ENCODE results near the gene BPIFB6. TPM values are rescaled to one million over a fixed set of nuclear protein-coding genes. Genes with fewer than 3 reads are reported as not detected.

Gene BPIFB6, protein sequence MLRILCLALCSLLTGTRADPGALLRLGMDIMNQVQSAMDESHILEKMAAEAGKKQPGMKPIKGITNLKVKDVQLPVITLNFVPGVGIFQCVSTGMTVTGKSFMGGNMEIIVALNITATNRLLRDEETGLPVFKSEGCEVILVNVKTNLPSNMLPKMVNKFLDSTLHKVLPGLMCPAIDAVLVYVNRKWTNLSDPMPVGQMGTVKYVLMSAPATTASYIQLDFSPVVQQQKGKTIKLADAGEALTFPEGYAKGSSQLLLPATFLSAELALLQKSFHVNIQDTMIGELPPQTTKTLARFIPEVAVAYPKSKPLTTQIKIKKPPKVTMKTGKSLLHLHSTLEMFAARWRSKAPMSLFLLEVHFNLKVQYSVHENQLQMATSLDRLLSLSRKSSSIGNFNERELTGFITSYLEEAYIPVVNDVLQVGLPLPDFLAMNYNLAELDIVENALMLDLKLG
- total RNA-seq (2022; extraction: Qiagen RNA extraction): not detected in 5 replicates

DNA sequence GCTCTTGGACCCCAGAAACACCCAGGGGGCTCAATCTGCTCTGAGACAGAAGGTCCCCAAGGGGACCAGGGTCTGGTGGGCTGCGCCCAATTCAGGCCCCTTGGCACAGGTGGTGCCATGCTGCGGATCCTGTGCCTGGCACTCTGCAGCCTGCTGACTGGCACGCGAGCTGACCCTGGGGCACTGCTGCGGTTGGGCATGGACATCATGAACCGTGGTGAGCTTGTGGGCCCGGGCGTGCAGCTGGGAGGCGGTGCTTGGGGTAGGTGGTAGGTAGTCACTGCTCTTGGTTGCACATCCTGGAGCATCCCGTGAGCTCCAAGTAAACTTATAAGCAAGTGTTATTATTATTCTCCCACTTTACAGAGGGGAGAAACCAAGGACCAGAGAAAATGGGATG, at the start of gene BPIFB6:
BPIFB6 (plus strand) TSS at position 118 of the 400 bp plus-strand sequence; CDS start at position 118, 0 bp downstream.

DNA sequence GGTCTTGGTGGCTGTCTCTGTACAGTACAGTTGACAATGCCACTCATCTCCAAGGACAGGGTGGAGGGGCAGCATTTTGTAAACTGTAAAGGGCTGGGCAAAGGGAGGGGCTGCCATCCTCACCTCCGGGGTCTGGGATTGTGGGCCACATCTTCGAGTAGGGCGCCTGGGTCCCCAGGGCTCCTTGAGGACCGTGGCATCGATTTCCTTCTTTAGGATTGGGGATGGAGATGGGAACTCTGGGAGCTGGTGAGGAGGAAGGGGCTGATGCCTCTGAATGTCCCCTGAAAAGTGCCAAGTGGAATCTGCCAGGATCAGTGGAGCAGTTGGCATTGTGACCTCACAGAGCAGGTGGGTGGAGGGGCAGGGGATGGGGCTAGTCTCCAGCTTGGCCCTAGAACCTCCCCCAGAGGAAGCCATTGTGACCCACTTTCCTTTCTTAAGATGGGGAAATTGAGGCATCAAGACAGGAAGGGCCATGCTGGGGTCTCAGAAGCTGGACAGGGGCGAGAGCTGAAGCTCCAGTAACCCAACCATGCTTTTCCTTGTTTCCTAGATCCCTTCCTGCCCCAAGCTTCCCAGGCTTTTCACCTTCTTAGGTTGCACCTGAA, 27.2 kb upstream of the BPIFB6 start, which contains the start of gene SUN5:
SUN5 (minus strand) TSS at position 293 of the 611 bp plus-strand sequence; CDS start at position 200, 93 bp downstream.

DNA sequence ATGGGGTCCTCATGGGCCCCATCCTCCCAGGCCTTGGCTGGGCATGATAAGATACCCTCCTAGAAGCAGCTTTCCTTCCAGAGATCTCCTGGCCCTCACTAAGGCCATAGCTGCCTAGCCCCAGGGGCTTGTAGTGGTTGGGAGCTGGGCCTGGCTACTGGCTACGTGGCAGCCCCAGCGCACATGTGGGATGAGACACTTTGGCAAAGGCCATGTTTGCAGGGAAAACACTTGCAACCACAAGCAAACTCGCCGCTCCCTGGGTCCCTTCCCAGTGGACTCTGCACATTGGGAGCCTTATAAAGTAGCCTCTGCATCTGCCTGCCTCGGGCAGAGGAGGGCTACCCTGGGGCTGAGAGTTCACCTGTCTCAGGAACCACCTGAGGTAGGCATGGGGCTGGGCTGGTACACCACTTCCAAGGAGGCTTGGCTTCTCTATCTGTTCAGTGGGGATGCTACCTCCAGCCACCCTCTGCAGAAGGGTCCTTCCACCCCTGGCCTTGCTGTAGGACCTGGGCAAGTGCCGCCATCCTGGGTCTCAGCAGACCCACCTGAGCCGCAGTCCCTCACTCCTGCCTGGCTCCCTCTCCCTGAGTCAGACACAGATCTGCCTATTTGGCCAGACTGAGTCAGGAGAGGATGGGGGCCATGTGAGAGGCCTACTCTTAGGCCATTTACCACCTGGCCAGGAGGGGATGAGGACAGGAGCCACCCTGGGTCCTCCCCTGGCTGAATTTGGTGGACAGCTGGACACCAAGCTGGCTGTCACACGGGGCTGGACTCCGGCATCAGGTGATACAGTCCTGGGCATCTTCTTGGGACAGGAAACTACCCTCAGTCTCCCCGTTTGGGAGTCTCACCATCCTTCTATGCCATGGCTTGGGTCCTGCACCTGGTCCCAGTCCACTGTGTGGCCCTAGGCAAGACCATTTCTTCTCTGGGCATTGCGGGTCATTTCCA, 23.8 kb upstream of the BPIFB6 start, which contains the start of gene BPIFB2:
BPIFB2 (plus strand) TSS at position 329 of the 960 bp plus-strand sequence. CDS start 871 bp downstream, outside the sequence.

DNA sequence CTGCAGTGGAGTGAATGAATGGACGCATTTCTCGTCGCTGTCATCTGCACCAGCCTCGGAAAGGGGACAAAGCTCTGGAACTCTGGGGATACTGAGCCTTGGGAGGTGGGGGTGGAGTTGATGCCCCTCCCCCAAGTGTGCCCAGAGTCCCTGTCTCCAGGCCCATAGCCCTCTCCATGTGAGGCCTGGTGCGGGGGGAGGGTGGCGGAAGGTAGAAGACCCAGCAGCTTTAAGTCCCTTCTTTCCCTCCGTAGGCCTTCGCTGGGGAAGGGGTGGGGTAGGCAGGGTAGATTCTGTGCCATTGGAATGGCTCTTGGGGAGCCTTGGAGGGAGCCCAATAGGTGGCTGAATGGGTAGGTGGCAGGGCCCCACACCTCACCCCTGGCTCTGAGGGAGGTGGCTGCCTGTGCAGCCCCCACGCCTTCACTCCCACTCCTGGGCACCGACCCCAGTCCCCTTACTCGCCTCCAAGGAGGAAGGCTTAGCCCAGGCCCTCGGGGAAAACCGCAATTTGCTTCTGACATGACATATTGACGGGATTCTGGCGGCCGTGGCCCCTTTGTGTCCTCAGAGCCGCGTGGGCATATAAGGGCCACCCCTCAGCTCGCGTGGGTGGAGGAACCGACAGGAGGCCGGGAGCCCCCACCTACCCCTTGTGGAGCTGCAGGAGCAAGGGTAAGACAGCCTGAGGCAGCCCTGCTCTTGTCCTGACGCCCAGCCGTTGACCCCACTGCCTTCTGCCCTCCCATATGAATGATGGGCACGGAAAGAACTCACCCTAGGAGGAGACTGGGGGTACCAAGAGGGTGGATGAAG, 22.1 kb downstream of the BPIFB6 start, which contains the start of gene BPIFB3:
BPIFB3 (plus strand) TSS at position 613 of the 816 bp plus-strand sequence. CDS start 1,533 bp downstream, outside the sequence.

DNA sequence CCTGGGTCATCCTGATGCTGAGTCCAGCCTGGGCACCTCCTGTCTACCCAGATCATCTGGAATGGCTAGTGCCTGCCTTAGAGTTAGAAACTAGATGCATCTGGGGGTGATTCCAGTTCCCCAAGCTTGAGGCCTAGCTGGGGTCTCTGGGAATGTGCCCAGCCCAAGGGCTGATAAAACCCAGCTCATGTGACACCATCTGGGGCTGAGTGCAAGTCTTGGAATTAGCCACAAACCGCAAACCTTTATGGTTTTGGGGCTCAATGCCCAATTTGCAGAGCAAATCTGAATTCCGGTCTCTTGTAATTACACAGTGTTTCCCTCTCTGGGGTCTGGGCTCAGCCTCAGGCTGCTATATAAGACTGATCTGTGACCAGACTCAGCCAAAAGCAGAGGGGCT, 47.8 kb downstream of the BPIFB6 start, which contains the start of gene BPIFB4:
BPIFB4 (plus strand) TSS at position 385 of the 400 bp plus-strand sequence. CDS start 1,884 bp downstream, outside the sequence.

Other genes starting within 250 kb of the BPIFB6 start
- gene MAPRE1, start 211.7 kb upstream of the BPIFB6 start, total RNA-seq (2022; extraction: Qiagen RNA extraction): 138 to 171 TPM (median 140 TPM) in 5 replicates
- gene EFCAB8, start 172.7 kb upstream of the BPIFB6 start, total RNA-seq (2022; extraction: Qiagen RNA extraction): not detected in 5 replicates
- gene SUN5, start 27.2 kb upstream of the BPIFB6 start, total RNA-seq (2022; extraction: Qiagen RNA extraction): not detected in 5 replicates
- gene BPIFB2, start 23.9 kb upstream of the BPIFB6 start, total RNA-seq (2022; extraction: Qiagen RNA extraction): not detected in 5 replicates
- not detected in 5 replicates for gene BPIFB3, start 22.3 kb downstream of the BPIFB6 start, total RNA-seq (2022; extraction: Qiagen RNA extraction)
- not detected in 5 replicates for gene BPIFB4, start 48.0 kb downstream of the BPIFB6 start, total RNA-seq (2022; extraction: Qiagen RNA extraction)
- 0.09 TPM in 1 of 5 replicates, not detected in the others for gene BPIFA2, start 136.5 kb downstream of the BPIFB6 start, total RNA-seq (2022; extraction: Qiagen RNA extraction)
- not detected in 5 replicates for gene BPIFA3, start 185.7 kb downstream of the BPIFB6 start, total RNA-seq (2022; extraction: Qiagen RNA extraction)
- not detected in 5 replicates for gene BPIFA1, start 204.3 kb downstream of the BPIFB6 start, total RNA-seq (2022; extraction: Qiagen RNA extraction)

Measured in A549 treated with CORT108297 at 1 μM for 4 hours (cell line).